K562 (cell line): ENCODE measurements around the gene VEGFB. TPM values are rescaled to one million over a fixed set of nuclear protein-coding genes. Genes with fewer than 3 reads are reported as not detected.

Experiments
- ARHGAP35 ChIP-seq: fragments of 450-650 bp; IDR thresholded peaks from 2 replicates; pipeline ENCODE4 v1.6.1; 2018; ENCODE audit not compliant: partially characterized antibody
- HDAC6 ChIP-seq: IDR thresholded peaks from 2 replicates; pipeline ENCODE4 v1.6.1; 2012; ENCODE audit warnings: low read depth, mild to moderate bottlenecking, control low read depth, inconsistent platforms, low read length, moderate library complexity
- HDAC8 ChIP-seq: fragments of 450-650 bp; IDR thresholded peaks from 2 replicates; pipeline ENCODE4 v1.6.1; 2016; ENCODE audit warnings: mild to moderate bottlenecking, missing genetic modification characterization, moderate library complexity, missing compliant biosample characterization
- LEF1 ChIP-seq: fragments of 450-650 bp; IDR thresholded peaks from 2 replicates; pipeline ENCODE4 v1.6.1; 2016; ENCODE audit warnings: mild to moderate bottlenecking
- MTF1 ChIP-seq: fragments of 250-450 bp; sonication (Bioruptor Pico); IDR thresholded peaks from 2 replicates; pipeline ENCODE4 v1.9.0; 2021; ENCODE audit warnings: moderate library complexity, mild to moderate bottlenecking, inconsistent platforms, borderline replicate concordance
- NFATC3 ChIP-seq: fragments of 450-650 bp; IDR thresholded peaks from 2 replicates; pipeline ENCODE4 v1.6.1; 2017; ENCODE audit warnings: mild to moderate bottlenecking
- NFE2 ChIP-seq: IDR thresholded peaks from 2 replicates; pipeline ENCODE4 v1.6.1; 2014; ENCODE audit warnings: antibody characterized with exemption, low read depth
- PCBP1 ChIP-seq: fragments of 200-400 bp; formaldehyde crosslinking; IDR thresholded peaks from 2 replicates; pipeline ENCODE4 v1.6.1; 2018; ENCODE audit warnings: mild to moderate bottlenecking, low read depth, low read length; ENCODE audit not compliant: poor library complexity, severe bottlenecking
- PHB ChIP-seq: fragments of 250-450 bp; sonication (Bioruptor Pico); IDR thresholded peaks from 2 replicates; pipeline ENCODE4 v1.5.0; 2021
- TGIF2 ChIP-seq: sonication (generic); formaldehyde crosslinking; IDR thresholded peaks from 2 replicates; pipeline ENCODE4 v1.8.1; 2022; ENCODE audit warnings: mild to moderate bottlenecking, missing genetic modification reagents, moderate library complexity
- ZKSCAN1 ChIP-seq: fragments of 150-350 bp; IDR thresholded peaks from 2 replicates; pipeline ENCODE4 v1.6.1; 2016; ENCODE audit warnings: low read depth, low read length
- ZNF316 ChIP-seq: fragments of 450-650 bp; IDR thresholded peaks from 2 replicates; pipeline ENCODE4 v1.6.1; 2016
- ZNF583 ChIP-seq: fragments of 250-450 bp; sonication (Bioruptor Pico); IDR thresholded peaks from 2 replicates; pipeline ENCODE4 v1.4.0; 2020
- ZNF766 ChIP-seq: fragments of 200-800 bp; sonication (Bioruptor generic); conservative IDR thresholded peaks from 2 replicates; pipeline ENCODE4 v1.6.1; 2016; ENCODE audit warnings: missing genetic modification characterization, missing compliant biosample characterization
- polyA plus RNA-seq, 8 experiments: library from polyadenylated mRNA; depleted of rRNA in 4 of 8; stranded (reverse) in 5 of 8; unstranded in 3 of 8; fragments of >200 nt; fragmentation: Nextera tagmentation in 2 of 8; fragmentation: Illumina TruSeq in 1 of 8; extraction: Ambion mirVana in 2 of 8; extraction: Trizol in 1 of 8; gene quantifications; 2 replicates each; pipeline versions ENCODE4 v1.2.1 to v1.2.3, GENCODE V29; 2011 to 2014; ENCODE audit warnings: inconsistent platforms in 1 of 8, missing spikeins in 1 of 8
- total RNA-seq, 7 experiments: library from RNA; depleted of rRNA in 6 of 7; stranded (reverse); fragments of >200 nt in 6 of 7; fragmentation: Illumina TruSeq in 2 of 7; extraction: Trizol in 2 of 7; gene quantifications; 2 replicates each; pipeline versions ENCODE4 v1.2.1 to v1.2.3, GENCODE V29; 2011 to 2021; ENCODE audit warnings: low replicate concordance in 1 of 7
- TF ChIP-seq, protein P1 (sequence below), 2 experiments: fragments of 450-650 bp; IDR thresholded peaks; 2 replicates each; pipeline ENCODE4 v1.6.1; 2016
- TF ChIP-seq, protein P2 (sequence below): sonication (generic); formaldehyde crosslinking; IDR thresholded peaks from 2 replicates; pipeline ENCODE4 v1.8.0; 2022; ENCODE audit warnings: missing genetic modification reagents, mild to moderate bottlenecking, moderate library complexity, borderline replicate concordance
- TF ChIP-seq, protein P3 (sequence below): fragments of 450-650 bp; IDR thresholded peaks from 2 replicates; pipeline ENCODE4 v1.6.1; 2018; ENCODE audit warnings: mild to moderate bottlenecking, low read depth; ENCODE audit not compliant: partially characterized antibody
- TF ChIP-seq, protein P4 (sequence below): fragments of 450-650 bp; IDR thresholded peaks from 2 replicates; pipeline ENCODE4 v1.6.1; 2018; ENCODE audit not compliant: partially characterized antibody
- TF ChIP-seq, protein P5 (sequence below), 2 experiments: fragments of 200-800 bp in 1 of 2; sonication (Bioruptor generic) in 1 of 2; sonication (generic) in 1 of 2; formaldehyde crosslinking in 1 of 2; IDR thresholded peaks in 1 of 2; conservative IDR thresholded peaks in 1 of 2; 2 replicates each; pipeline versions ENCODE4 v1.5.0 to v1.6.1; 2016 to 2020; ENCODE audit warnings: missing compliant biosample characterization in 1 of 2, missing genetic modification characterization in 1 of 2, missing genetic modification reagents in 1 of 2

Gene VEGFB
- total and polyA plus RNA-seq, 9 of the 15 experiments (the other 6 are each of a cell fraction or from before 2014, with no cell fraction given), result 11.0 to 83.4 (median 25.7) TPM

DNA sequence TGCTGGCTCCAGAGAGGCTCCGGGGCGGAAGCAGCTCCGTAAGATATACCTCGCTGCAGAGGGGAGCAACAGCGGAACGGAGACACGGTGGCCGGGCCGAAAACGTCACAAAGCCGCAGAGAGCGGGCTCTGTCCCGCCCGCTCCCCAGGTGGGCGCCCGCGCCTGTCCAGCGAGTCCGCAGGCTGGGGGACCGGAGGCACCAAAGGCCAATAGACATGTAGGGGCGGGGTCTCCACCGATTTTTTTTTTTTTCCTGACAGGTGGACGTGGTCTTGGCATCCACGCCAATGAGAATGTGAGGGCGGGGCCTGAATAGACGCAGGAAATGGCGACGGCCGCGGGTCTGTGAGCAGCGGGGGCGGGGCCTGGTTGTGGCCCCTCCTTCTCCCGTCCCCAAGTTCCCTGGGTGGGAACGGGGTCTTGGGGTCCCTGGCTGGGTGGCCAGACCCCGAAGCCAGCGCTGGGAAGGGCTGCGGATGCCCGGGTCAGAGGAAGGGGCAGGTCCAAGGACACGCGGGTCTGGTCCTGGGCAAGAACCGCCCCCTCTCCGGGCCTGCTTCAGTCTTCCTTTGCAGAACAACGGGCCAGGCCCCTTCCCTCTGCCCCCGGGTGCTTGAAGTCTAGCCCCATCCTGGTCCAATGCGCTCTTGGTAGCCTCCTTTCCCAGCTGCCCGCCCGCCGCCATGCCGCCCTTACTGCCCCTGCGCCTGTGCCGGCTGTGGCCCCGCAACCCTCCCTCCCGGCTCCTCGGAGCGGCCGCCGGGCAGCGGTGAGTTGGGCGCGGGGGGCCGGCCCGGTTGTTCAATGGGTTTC, 4.0 kb upstream of the VEGFB start, which contains the start of gene DNAJC4 (continued):
- TF ChIP-seq HDAC8 (tag) (no peak), ZNF766 (no peak), PHB (peak; percentile 76; the same call in 1 of the 2 replicates), ZKSCAN1 (no peak), TGIF2 (CRISPR knock-in tag) (no peak), NFATC3 (no peak), NFE2 (no peak), ARHGAP35 (no peak), ZNF583 (CRISPR knock-in tag) (no peak), LEF1 (no peak), MTF1 (CRISPR knock-in tag) (no peak), PCBP1 (no peak), HDAC6 (no peak), ZNF316 (no peak)
- TF ChIP-seq, protein P1, sequence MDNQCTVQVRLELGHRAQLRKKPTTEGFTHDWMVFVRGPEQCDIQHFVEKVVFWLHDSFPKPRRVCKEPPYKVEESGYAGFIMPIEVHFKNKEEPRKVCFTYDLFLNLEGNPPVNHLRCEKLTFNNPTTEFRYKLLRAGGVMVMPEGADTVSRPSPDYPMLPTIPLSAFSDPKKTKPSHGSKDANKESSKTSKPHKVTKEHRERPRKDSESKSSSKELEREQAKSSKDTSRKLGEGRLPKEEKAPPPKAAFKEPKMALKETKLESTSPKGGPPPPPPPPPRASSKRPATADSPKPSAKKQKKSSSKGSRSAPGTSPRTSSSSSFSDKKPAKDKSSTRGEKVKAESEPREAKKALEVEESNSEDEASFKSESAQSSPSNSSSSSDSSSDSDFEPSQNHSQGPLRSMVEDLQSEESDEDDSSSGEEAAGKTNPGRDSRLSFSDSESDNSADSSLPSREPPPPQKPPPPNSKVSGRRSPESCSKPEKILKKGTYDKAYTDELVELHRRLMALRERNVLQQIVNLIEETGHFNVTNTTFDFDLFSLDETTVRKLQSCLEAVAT (IDR thresholded peaks at IDR 0.05), result no peak
- TF ChIP-seq, protein P2, sequence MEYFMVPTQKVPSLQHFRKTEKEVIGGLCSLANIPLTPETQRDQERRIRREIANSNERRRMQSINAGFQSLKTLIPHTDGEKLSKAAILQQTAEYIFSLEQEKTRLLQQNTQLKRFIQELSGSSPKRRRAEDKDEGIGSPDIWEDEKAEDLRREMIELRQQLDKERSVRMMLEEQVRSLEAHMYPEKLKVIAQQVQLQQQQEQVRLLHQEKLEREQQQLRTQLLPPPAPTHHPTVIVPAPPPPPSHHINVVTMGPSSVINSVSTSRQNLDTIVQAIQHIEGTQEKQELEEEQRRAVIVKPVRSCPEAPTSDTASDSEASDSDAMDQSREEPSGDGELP, result peak; percentile 82
- TF ChIP-seq, protein P3, sequence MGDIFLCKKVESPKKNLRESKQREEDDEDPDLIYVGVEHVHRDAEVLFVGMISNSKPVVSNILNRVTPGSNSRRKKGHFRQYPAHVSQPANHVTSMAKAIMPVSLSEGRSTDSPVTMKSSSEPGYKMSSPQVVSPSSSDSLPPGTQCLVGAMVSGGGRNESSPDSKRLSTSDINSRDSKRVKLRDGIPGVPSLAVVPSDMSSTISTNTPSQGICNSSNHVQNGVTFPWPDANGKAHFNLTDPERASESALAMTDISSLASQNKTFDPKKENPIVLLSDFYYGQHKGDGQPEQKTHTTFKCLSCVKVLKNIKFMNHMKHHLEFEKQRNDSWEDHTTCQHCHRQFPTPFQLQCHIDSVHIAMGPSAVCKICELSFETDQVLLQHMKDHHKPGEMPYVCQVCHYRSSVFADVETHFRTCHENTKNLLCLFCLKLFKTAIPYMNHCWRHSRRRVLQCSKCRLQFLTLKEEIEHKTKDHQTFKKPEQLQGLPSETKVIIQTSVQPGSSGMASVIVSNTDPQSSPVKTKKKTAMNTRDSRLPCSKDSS, result no peak
- TF ChIP-seq, protein P4, sequence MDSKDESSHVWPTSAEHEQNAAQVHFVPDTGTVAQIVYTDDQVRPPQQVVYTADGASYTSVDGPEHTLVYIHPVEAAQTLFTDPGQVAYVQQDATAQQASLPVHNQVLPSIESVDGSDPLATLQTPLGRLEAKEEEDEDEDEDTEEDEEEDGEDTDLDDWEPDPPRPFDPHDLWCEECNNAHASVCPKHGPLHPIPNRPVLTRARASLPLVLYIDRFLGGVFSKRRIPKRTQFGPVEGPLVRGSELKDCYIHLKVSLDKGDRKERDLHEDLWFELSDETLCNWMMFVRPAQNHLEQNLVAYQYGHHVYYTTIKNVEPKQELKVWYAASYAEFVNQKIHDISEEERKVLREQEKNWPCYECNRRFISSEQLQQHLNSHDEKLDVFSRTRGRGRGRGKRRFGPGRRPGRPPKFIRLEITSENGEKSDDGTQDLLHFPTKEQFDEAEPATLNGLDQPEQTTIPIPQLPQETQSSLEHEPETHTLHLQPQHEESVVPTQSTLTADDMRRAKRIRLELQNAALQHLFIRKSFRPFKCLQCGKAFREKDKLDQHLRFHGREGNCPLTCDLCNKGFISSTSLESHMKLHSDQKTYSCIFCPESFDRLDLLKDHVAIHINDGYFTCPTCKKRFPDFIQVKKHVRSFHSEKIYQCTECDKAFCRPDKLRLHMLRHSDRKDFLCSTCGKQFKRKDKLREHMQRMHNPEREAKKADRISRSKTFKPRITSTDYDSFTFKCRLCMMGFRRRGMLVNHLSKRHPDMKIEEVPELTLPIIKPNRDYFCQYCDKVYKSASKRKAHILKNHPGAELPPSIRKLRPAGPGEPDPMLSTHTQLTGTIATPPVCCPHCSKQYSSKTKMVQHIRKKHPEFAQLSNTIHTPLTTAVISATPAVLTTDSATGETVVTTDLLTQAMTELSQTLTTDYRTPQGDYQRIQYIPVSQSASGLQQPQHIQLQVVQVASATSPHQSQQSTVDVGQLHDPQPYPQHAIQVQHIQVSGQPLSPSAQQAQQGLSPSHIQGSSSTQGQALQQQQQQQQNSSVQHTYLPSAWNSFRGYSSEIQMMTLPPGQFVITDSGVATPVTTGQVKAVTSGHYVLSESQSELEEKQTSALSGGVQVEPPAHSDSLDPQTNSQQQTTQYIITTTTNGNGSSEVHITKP, result no peak
- TF ChIP-seq, protein P5, sequence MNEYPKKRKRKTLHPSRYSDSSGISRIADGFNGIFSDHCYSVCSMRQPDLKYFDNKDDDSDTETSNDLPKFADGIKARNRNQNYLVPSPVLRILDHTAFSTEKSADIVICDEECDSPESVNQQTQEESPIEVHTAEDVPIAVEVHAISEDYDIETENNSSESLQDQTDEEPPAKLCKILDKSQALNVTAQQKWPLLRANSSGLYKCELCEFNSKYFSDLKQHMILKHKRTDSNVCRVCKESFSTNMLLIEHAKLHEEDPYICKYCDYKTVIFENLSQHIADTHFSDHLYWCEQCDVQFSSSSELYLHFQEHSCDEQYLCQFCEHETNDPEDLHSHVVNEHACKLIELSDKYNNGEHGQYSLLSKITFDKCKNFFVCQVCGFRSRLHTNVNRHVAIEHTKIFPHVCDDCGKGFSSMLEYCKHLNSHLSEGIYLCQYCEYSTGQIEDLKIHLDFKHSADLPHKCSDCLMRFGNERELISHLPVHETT (CRISPR knock-in tag; conservative IDR thresholded peaks at IDR 0.05 in 1 of 2, IDR thresholded peaks at IDR 0.05 in 1 of 2), result no peak; a peak in 1 of 4 replicates
